Ovary (tissue), 3 donors: ENCODE data around the gene SCAMP2.

Experiments used
- CTCF ChIP-seq, 3 donors: fragments of 450-650 bp in 2 of 3; fragments of 200-600 bp in 1 of 3; IDR thresholded peaks; one replicate each; pipeline versions ENCODE4 v1.5.1 to v1.8.0; 2016 to 2022; ENCODE audit warnings: antibody characterized with exemption in 3 of 3, mild to moderate bottlenecking in 1 of 3
- EP300 ChIP-seq: sonication (generic); formaldehyde crosslinking; IDR thresholded peaks from one replicate; pipeline ENCODE4 v1.6.1; 2017; ENCODE audit warnings: antibody characterized with exemption
- POLR2A ChIP-seq: fragments of 450-650 bp; IDR thresholded peaks from one replicate; pipeline ENCODE4 v1.6.1; 2017; ENCODE audit warnings: antibody characterized with exemption, mild to moderate bottlenecking, moderate library complexity
- donor health status: DM: no; HTN: no; CAD: no.

- TF ChIP-seq POLR2A, result no peak
- TF ChIP-seq CTCF (IDR thresholded peaks at IDR 0.05), result no peak
- no peak for TF ChIP-seq EP300
These were observed 78.2 kb downstream of the SCAMP2 start for GRCh38 chr15:74794970-74795349.
